HEK293T (cell line): Measurements from ENCODE around the gene SGSH.

Experiments
- CTCF ChIA-PET: fragments of 350-600 bp; formaldehyde crosslinking; extraction: SDS; loops from one replicate; lab custom pipeline; 2021; ENCODE audit warnings: antibody characterized with exemption, inconsistent platforms; lab: Yijun Ruan, JAX
- POLR2A ChIA-PET: fragments of 350-600 bp; formaldehyde crosslinking; extraction: SDS; loops from one replicate; lab custom pipeline; 2020; ENCODE audit warnings: antibody characterized with exemption, inconsistent platforms; lab: Yijun Ruan, JAX
- DNase-seq: peaks from one replicate; pipeline ENCODE4 v3.0.0; 2012; ENCODE audit warnings: mixed read lengths; ENCODE audit errors: extremely low spot score
- ARNT ChIP-seq: fragments of 450-650 bp; IDR thresholded peaks from 2 replicates; pipeline ENCODE4 v1.6.1; 2017; ENCODE audit warnings: mild to moderate bottlenecking
- BHLHE40 ChIP-seq: fragments of 450-650 bp; IDR thresholded peaks from 2 replicates; pipeline ENCODE4 v1.6.1; 2016; ENCODE audit warnings: mild to moderate bottlenecking, moderate library complexity, borderline replicate concordance
- CTBP1 ChIP-seq: fragments of 450-650 bp; IDR thresholded peaks from 2 replicates; pipeline ENCODE4 v1.6.1; 2016; ENCODE audit warnings: borderline replicate concordance
- ELF4 ChIP-seq: fragments of 450-650 bp; IDR thresholded peaks from 2 replicates; pipeline ENCODE4 v1.6.1; 2017; ENCODE audit warnings: antibody characterized with exemption
- FOXA1 ChIP-seq: fragments of 450-650 bp; IDR thresholded peaks from 2 replicates; pipeline ENCODE4 v1.6.1; 2016; ENCODE audit warnings: mild to moderate bottlenecking
- FOXK2 ChIP-seq: fragments of 450-650 bp; IDR thresholded peaks from 2 replicates; pipeline ENCODE4 v1.6.1; 2016; ENCODE audit warnings: mild to moderate bottlenecking
- FOXM1 ChIP-seq: fragments of 450-650 bp; IDR thresholded peaks from 2 replicates; pipeline ENCODE4 v1.6.1; 2017; ENCODE audit warnings: mild to moderate bottlenecking, borderline replicate concordance
- HDGF ChIP-seq: fragments of 450-650 bp; IDR thresholded peaks from 2 replicates; pipeline ENCODE4 v1.6.1; 2017; ENCODE audit warnings: antibody characterized with exemption, borderline replicate concordance
- L3MBTL2 ChIP-seq: fragments of 450-650 bp; conservative IDR thresholded peaks from 2 replicates; pipeline ENCODE4 v1.6.1; 2016; ENCODE audit warnings: mild to moderate bottlenecking
- LEF1 ChIP-seq: fragments of 450-650 bp; IDR thresholded peaks from 2 replicates; pipeline ENCODE4 v1.6.1; 2017; ENCODE audit warnings: mild to moderate bottlenecking, borderline replicate concordance
- NFRKB ChIP-seq: fragments of 450-650 bp; IDR thresholded peaks from 2 replicates; pipeline ENCODE4 v1.6.1; 2016; ENCODE audit warnings: mild to moderate bottlenecking, moderate library complexity
- SP1 ChIP-seq: fragments of 450-650 bp; IDR thresholded peaks from 2 replicates; pipeline ENCODE4 v1.6.1; 2017
- SUZ12 ChIP-seq: fragments of 450-650 bp; IDR thresholded peaks from 2 replicates; pipeline ENCODE4 v1.6.1; 2016; ENCODE audit warnings: mild to moderate bottlenecking
- TARDBP ChIP-seq: fragments of 450-650 bp; IDR thresholded peaks from 2 replicates; pipeline ENCODE4 v1.6.1; 2016
- ZNF384 ChIP-seq: fragments of 450-650 bp; IDR thresholded peaks from 2 replicates; pipeline ENCODE4 v1.6.1; 2016
- TF ChIP-seq, protein P1 (sequence below): fragments of 450-650 bp; IDR thresholded peaks from 2 replicates; pipeline ENCODE4 v1.6.1; 2016

Gene SGSH

DNA sequence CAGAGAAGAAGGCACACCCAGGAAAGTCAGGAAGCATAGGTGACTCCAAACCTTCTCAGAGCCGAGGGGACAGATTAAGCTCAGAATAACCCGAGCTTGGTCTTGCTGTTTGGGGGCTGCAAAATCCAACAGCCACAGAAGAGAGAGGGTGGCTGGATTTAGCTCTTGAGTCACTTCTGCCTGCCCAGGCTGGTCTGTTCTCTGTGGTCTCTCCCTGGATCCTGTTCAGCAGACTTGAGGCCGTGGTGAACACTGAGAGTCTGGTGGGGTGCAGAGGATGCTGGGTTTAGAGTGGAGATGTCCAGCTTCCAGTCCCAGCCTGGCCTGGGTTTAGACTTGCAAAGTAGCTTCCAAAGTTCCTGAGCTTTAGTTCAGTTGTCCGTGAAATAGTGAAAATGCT, 8.9 kb upstream of the SGSH start:
- TF ChIP-seq TARDBP (no peak), L3MBTL2 (no peak), ELF4 (no peak), SUZ12 (no peak)
- DNase-seq, result no peak
- ChIA-PET CTCF (no interaction called here), POLR2A (interaction anchor here (1.7 kb wide), 1 partner anchor 9 kb away, joined by 4 read pairs; the partner anchor contains the start of genes SGSH and SLC26A11)

DNA sequence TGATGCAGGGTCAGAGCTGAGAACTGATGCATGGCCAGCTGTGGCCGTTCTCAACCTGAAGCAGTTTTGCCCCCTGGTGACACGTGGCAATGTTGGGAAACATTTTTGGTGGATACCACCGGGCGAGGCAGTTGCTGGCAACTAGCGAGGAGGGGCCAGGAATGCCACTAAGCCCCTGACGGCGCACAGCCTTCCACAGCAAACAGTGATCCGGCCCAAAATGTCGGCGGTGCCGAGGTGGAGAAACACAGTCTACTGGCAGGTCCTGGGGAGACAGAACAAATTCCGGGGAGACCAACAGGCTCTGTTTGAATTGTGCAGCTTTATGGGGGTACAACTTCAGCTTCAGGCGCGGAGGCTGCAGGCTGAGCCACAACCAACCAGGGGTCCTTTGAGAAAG, 8.3 kb upstream of the SGSH start:
- CTCF ChIA-PET, result no interaction called here
- TF ChIP-seq LEF1 (no peak), CTBP1 (no peak), SUZ12 (no peak), ELF4 (no peak), FOXA1 (no peak), ARNT (no peak), ZNF384 (no peak), NFRKB (no peak), HDGF (no peak), SP1 (no peak), FOXK2 (no peak), BHLHE40 (no peak), FOXM1 (no peak), L3MBTL2 (no peak), TARDBP (no peak)
- TF ChIP-seq, protein P1, sequence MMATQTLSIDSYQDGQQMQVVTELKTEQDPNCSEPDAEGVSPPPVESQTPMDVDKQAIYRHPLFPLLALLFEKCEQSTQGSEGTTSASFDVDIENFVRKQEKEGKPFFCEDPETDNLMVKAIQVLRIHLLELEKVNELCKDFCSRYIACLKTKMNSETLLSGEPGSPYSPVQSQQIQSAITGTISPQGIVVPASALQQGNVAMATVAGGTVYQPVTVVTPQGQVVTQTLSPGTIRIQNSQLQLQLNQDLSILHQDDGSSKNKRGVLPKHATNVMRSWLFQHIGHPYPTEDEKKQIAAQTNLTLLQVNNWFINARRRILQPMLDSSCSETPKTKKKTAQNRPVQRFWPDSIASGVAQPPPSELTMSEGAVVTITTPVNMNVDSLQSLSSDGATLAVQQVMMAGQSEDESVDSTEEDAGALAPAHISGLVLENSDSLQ, result no peak
- POLR2A ChIA-PET, result no interaction called here
- no peak for DNase-seq

DNA sequence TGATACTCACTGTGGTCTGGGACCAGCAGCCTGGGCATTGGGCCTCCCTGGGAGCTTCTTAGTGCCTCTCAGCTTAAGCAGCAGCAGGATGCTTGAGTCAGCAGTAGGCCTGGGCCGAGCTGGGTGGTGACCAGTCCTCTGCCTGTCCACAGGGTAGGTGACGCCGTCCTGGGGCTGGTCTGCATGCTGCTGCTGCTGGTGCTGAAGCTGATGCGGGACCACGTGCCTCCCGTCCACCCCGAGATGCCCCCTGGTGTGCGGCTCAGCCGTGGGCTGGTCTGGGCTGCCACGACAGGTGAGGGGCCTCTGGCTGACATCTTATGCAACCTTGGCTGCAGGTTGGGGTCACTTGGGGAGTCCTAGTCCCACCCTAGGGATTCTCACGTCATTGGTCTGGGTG, 7.5 kb upstream of the SGSH start:
- CTCF ChIA-PET, result no interaction called here

DNA sequence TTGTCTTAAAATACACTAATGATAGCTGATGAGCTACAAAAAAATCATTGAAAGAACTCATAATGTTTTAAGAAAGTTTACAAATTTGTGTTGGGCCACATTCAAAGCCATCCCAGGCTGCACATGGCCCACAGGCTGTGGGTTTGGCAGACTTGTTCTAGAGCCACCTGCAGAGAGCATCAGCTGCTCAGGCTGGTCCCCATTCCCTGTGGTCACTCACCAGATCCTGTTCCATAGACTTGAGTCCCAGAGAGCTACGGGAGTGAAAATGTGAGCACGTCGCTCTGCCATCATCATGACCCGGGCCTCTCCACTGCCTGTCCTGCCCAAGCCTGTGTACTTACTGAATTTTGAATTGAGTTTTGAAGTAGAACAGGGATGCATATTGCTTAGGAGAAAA, 7.0 kb upstream of the SGSH start:
- CTCF ChIA-PET, result no interaction called here
- DNase-seq, result no peak
- POLR2A ChIA-PET, result interaction anchor here (1.2 kb wide), 1 partner anchor 35 kb away, joined by 3 read pairs; no protein-coding TSS in a partner anchor

More for the DNA sequence above, 7.5 kb upstream of the SGSH start:
- TF ChIP-seq LEF1 (no peak), ZNF384 (no peak), HDGF (no peak), FOXK2 (no peak), FOXA1 (no peak), SP1 (no peak), SUZ12 (no peak), CTBP1 (no peak), ELF4 (no peak), ARNT (no peak), NFRKB (no peak), TARDBP (no peak), BHLHE40 (no peak)
- TF ChIP-seq, protein P1, result no peak
- POLR2A ChIA-PET, result interaction anchor here (1.2 kb wide), 1 partner anchor 34 kb away, joined by 3 read pairs; no protein-coding TSS in a partner anchor
- no peak for DNase-seq

DNA sequence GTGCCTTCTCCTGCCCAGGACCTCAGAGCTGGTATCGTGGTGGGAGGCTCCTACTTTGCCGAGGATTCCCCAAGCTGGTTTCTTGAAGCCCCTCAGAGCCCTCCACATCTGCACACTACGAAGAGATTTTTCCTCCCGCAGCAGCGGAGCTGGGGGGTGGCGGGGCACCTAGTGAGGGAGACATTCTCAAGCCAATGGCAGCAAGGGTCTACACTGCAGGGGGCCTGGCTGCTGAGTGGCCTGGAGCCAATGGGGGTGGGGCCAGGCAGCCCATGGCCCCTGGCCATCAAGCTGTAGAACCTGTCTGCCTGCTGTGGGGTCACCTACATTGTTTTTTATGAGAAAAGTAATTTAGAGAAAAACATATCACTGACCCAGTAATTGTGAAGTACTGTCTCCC, 5.1 kb upstream of the SGSH start:
- ChIA-PET CTCF (no interaction called here), POLR2A (interaction anchor here (0.7 kb wide), 1 partner anchor 77 kb away, joined by 3 read pairs; no protein-coding TSS in a partner anchor)
- TF ChIP-seq SUZ12, result no peak
- no peak for TF ChIP-seq L3MBTL2
- TF ChIP-seq FOXA1, result no peak
- TF ChIP-seq BHLHE40, result no peak
- TF ChIP-seq SP1, result no peak
- TF ChIP-seq NFRKB, result no peak
- no peak for TF ChIP-seq LEF1
- no peak for TF ChIP-seq TARDBP
- TF ChIP-seq, protein P1, result no peak
- no peak for DNase-seq

More for the DNA sequence above, 7.0 kb upstream of the SGSH start:
- TF ChIP-seq CTBP1 (no peak), L3MBTL2 (no peak), SP1 (no peak), LEF1 (no peak), FOXA1 (no peak), TARDBP (no peak)
- TF ChIP-seq, protein P1, result no peak

DNA sequence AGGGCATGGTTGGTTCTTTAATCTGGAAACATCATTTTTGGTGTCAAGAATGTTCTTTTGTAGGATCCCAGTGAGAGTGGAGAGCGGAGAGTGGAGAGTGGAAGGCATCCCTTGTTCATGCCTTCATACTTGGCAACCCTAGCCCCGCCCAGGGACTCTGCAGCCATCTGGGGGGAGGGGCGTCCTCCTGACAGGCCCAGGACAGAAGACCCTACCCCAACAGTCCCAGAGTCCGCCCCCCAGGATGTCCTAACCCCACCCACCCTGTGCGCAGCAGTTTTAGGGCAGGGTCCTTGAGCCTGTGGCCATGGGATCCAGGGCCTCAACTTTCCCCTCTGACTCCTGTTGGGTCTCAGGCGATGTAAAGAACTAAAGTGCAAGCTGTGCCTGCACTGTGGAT, 4.5 kb upstream of the SGSH start:
- CTCF ChIA-PET, result no interaction called here
- TF ChIP-seq FOXK2 (no peak), BHLHE40 (no peak), HDGF (no peak), SUZ12 (no peak), ZNF384 (no peak), ELF4 (no peak), SP1 (no peak), L3MBTL2 (no peak), ARNT (no peak), NFRKB (no peak), FOXA1 (no peak), CTBP1 (no peak), FOXM1 (no peak), TARDBP (no peak), LEF1 (no peak)
- TF ChIP-seq, protein P1, result no peak
- no peak for DNase-seq
- POLR2A ChIA-PET, result interaction anchor here (0.7 kb wide), 1 partner anchor 77 kb away, joined by 3 read pairs; no protein-coding TSS in a partner anchor
